ENCODE results near the gene ERBB4. TPM values are rescaled to one million over a fixed set of nuclear protein-coding genes. Genes with fewer than 3 reads are reported as not detected.
A peak's percentile ranks its signal among the peaks of the same experiment; 100 is the strongest.

Gene ERBB4
- total RNA-seq, 1 donor from 2014 or later: 10.2 TPM

- no peak for TF ChIP-seq CTCF (conservative IDR thresholded peaks at IDR 0.05)
- no peak overlapping the region for H3K4me3 Mint-ChIP-seq
- H3K4me1 Mint-ChIP-seq: peaks cover 27% of the 10 kb centered on the region
- DNase-seq (ENCODE audit: low read depth, low spot score): no peak
- H3K9me3 Mint-ChIP-seq: peaks cover 7% of the 10 kb centered on the region
- peak overlapping the region; percentile 80 for H3K27ac Mint-ChIP-seq (ENCODE audit: unreplicated experiment)
- H3K27me3 Mint-ChIP-seq (ENCODE audit: low read depth): no peaks in the 10 kb centered on the region
- peaks cover 4% of the 10 kb centered on the region for H3K36me3 Mint-ChIP-seq (ENCODE audit: low read depth)
Measured at GRCh38 chr2:212153923-212154322, 384.7 kb downstream of the ERBB4 start.

- Mint-ChIP-seq H3K36me3 (ENCODE audit: low read depth) (peaks cover 4% of the 10 kb centered on the region), H3K27me3 (ENCODE audit: low read depth) (no peaks in the 10 kb centered on the region), H3K27ac (ENCODE audit: unreplicated experiment) (no peak overlapping the region), H3K4me3 (no peak overlapping the region), H3K4me1 (peaks cover 4% of the 10 kb centered on the region), H3K9me3 (peaks cover 9% of the 10 kb centered on the region)
- no peak for DNase-seq (ENCODE audit: low read depth, low spot score)
- TF ChIP-seq CTCF (conservative IDR thresholded peaks at IDR 0.05): peak; percentile 70
Measured at GRCh38 chr2:212147921-212148513, 390.6 kb downstream of the ERBB4 start.

- Mint-ChIP-seq H3K36me3 (ENCODE audit: low read depth) (no peaks in the 10 kb centered on the region), H3K4me1 (peaks cover 4% of the 10 kb centered on the region), H3K4me3 (no peak overlapping the region), H3K9me3 (peaks cover 5% of the 10 kb centered on the region), H3K27ac (ENCODE audit: unreplicated experiment) (no peak overlapping the region), H3K27me3 (ENCODE audit: low read depth) (no peaks in the 10 kb centered on the region)
- no peak for TF ChIP-seq CTCF (conservative IDR thresholded peaks at IDR 0.05)
- DNase-seq (ENCODE audit: low read depth, low spot score): no peak
Measured at GRCh38 chr2:212146416-212146815, 392.2 kb downstream of the ERBB4 start.

GRCh38 chr2:212145121-212145520, 393.5 kb downstream of the ERBB4 start:
- Mint-ChIP-seq H3K27me3 (ENCODE audit: low read depth) (no peaks in the 10 kb centered on the region), H3K36me3 (ENCODE audit: low read depth) (no peaks in the 10 kb centered on the region), H3K4me1 (peaks cover 4% of the 10 kb centered on the region), H3K27ac (ENCODE audit: unreplicated experiment) (no peak overlapping the region), H3K4me3 (no peak overlapping the region), H3K9me3 (peaks cover 2% of the 10 kb centered on the region)
- TF ChIP-seq CTCF (conservative IDR thresholded peaks at IDR 0.05): no peak
- DNase-seq (ENCODE audit: low read depth, low spot score): no peak

- Mint-ChIP-seq H3K4me3 (no peak overlapping the region), H3K36me3 (ENCODE audit: low read depth) (no peaks in the 10 kb centered on the region), H3K27me3 (ENCODE audit: low read depth) (no peaks in the 10 kb centered on the region), H3K27ac (ENCODE audit: unreplicated experiment) (no peak overlapping the region), H3K4me1 (peaks cover 4% of the 10 kb centered on the region), H3K9me3 (no peaks in the 10 kb centered on the region)
- TF ChIP-seq CTCF (conservative IDR thresholded peaks at IDR 0.05): no peak
- no peak for DNase-seq (ENCODE audit: low read depth, low spot score)
Measured at GRCh38 chr2:212142631-212143030, 396.0 kb downstream of the ERBB4 start.
